ENCODE results near the gene SAA1.
A peak's percentile ranks its signal among the peaks of the same experiment; 100 is the strongest.
"Not testable (repeated sequence)": the region's sequence is repeated elsewhere in the genome, so short reads cannot be mapped to it uniquely, and the experiment has no call there.

Gene SAA1

GRCh38 chr11:18265949-18266348, at the start of gene SAA1:
Gene SAA1 (plus strand): TSS chr11:18266264. CDS start chr11:18266888, 624 bp downstream.
- DNase-seq: no peak

- DNase-seq: no peak
Measured at GRCh38 chr11:18221274-18221876, 44.7 kb upstream of the SAA1 start.

DNA sequence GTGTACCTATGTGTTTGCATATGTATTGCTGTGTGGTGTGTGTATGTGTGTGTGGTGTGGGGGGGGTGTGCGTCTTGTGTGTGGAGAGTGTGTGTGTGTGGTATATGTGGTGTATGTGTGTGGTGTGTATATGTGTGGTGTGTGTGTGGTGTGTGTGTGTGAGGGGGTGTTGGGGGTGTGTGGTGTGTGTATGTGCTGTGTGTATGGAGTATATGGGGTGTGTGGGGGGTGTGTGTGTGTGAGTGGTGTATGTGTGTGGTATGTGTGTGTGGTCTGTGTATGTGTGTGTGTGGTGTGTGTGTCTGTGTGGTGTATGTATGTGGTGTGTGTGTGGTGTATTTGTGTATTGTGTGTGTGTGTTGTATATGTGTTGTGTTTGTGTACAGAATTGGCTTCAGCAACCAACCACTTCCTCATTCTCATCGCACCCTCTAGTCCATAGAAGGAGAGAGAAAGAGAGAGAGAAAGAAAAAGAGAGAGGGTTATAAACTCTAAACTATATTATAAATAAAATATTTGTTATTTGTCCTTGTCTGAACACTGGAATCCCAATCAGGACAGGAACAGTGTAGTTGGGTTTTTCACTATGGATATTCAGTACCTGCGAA, 43.1 kb upstream of the SAA1 start:
- no peak for DNase-seq

DNA sequence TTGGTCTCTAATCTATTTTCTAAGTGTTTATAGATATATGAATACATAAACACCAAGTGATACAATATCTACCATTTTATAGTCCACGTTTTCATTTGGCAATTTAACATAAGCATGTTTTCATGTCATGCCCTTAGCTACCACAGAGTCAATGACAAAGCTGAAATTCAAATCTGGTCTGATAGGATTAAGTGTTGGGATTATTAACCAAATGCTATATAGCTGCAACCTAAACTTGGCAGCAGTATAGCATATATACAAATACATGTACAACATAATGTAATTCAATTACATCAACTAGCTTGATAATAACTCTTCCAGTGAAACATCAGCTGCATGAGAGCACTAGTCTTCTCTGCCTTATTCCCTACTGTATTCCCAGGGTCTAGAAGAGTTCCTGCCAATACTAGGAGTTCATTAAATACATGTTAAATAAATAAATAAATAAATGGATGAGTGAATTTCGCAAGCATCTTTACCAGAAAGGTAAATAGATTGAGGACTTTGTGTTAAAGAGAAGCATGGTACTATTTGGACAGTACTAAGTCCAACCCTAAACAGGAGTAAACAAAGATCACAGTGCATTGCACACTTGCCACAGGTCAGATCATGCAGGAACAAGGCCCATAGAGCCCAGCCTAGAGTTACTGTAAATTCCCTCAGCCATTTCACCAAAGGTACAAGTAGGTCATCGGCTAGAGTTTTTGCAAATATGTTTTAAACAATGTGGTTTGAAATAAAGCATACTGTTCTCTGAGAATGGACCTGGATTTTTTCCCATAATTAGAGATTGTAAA, 42.3 kb upstream of the SAA1 start:
- no peak for DNase-seq

DNA sequence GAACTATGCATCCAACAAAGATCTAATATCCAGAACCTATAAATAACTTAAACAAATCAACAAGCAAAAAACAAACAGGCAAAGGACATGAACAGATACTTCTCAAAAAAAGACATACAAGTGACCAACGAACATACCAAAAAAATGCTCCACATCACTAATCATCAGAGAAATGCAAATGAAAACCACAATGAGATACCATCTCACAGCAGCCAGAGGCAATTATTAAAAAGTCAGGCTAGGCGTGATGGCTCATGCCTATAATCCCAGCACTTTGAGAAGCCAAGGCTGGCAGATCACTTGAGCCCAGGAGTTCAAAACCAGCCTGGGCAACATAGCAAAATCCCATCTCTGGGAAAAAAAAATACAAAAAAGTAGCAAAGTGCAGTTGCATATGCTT, 40.2 kb upstream of the SAA1 start:
- peak; percentile 7 for DNase-seq

DNA sequence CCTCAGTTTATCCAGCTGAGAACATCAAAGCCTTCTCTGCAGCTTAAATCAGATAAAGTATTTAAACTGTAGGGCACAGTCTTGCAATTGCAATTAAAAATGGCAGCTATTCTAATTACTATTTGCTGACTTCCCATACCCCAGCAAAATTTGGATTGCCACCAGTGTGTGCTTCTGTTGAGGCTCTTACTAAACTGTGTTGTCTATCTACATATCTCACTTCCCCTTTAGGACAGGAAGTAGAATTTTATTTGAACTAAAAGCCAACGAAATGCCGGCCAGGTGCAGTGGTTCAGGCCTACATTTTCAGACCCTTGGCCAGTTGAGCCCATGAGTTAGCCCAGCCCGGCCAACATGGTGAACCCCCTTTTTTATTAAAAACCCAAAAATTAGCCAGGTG, 36.6 kb upstream of the SAA1 start:
- DNase-seq: no peak

GRCh38 chr11:18230859-18231258, 35.2 kb upstream of the SAA1 start:
- DNase-seq: no peak

DNA sequence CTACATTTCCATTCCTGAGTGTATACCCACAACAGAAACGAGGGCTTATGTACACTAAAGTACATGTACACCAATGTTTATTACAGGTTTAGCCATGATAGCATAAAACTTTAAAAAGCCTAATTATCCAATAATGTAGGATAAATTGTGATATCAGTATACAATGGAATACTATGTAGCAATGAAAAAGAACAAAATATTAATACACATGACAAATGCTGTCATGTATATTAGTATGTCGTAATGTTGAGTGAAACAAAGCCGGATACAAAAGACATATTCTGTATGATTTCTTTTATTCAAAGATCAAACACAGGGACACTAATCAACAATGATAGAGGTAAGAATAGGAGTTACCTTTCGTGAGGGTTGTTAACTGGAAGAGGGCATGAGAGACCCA, 32.2 kb upstream of the SAA1 start:
- DNase-seq: no peak

- no peak for DNase-seq
Measured at GRCh38 chr11:18235394-18236334, 30.4 kb upstream of the SAA1 start.

DNA sequence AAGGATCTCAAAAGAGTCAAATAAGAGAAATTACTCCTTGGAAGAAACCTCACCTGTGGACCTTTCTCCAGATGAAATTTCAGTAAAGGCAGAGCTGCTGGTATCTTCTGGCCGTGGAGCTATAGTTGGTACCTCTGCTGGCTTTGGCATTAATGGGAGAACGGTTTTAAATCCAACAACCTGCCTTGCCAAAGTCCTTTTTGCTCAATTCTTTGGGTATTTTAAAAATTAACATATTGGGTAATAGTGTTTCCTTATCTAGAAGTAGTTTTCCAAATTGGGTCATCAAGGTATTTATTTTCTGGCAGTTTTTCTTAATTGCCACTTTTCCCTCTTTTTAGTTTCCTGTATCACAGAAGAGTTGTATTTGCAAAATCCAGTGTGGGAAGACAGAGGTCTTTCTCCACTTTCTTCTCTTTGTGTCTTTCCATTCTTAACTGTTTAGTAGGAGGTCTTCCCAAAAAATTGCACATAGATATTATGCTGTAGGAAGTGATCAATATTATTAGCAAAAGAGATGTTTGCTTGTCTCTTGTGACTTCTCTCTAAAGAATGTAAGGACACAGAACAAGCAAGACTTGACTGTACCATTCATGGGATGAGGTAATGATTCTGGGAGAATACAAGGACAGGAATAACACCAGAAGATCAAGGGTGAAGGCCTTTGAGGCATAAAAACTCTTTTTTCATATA, 29.3 kb upstream of the SAA1 start, which contains the start of gene SAA4:
TSS of gene SAA4 (minus strand) at position 139 of the 693 bp plus-strand sequence. CDS start 876 bp downstream, outside the sequence.
- DNase-seq: no peak

DNA sequence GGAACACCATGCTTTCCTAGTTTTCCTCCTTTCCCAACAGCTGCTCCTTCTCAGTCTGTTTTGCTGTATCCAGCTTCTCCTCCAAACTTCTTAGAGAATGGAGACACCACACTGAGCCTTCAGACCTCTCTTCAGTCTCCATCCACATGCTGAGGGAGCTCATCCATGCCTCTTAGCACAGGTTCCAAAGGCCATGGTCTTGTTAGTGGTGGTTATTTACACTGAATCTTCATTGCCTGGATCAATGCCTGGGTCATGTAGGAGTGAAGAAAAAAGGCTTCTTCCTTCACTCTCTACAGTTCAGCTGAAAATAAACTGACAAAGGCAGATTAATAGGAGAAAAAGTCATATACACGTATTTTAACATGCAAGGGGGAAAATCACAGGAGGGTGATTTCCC, 26.4 kb upstream of the SAA1 start:
- DNase-seq: no peak

- peak; percentile 35 for DNase-seq
Measured at GRCh38 chr11:18243783-18244362, 22.2 kb upstream of the SAA1 start.

GRCh38 chr11:18245396-18245795, 20.7 kb upstream of the SAA1 start:
- no peak for DNase-seq

DNA sequence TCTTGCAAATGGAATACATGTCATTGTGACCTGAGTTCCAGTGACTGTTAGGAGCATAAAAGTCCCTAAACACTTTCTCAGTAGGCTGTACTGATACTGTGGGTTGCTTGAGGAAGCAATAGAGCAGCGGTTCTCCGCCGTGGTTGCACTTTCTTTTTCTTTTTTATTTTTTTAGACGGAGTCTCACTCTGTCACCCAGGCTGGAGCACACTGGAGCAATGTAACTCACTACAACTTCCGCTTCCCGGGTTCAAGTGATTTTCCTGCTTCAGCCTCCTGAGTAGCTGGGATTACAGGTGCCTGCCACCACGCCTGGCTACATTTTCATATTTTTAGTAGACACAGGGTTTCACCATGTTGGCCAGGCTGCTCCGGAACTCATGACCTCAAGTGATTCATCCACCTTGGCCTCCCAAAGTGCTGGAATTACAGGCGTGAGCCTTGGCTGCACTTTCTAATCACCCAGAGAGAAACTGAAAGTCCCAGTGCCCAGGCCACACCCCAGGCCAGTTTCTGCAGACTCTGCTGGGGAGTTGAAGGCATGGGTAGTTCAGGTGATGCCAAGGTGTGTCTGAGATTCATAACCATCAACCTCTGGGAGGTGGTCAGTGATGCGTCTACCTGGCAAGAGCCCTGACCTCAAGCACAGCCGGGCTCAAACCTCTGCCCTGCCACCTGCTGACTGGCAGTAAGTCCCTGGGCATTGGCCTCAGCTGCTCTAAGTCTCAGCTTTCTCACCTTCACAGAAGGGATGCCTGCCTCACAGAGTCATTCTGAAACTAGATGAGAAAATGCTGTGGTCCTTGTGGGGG, 19.5 kb upstream of the SAA1 start:
- DNase-seq: not testable (repeated sequence)

GRCh38 chr11:18247191-18247581, 18.9 kb upstream of the SAA1 start:
- DNase-seq: not testable (repeated sequence)

DNA sequence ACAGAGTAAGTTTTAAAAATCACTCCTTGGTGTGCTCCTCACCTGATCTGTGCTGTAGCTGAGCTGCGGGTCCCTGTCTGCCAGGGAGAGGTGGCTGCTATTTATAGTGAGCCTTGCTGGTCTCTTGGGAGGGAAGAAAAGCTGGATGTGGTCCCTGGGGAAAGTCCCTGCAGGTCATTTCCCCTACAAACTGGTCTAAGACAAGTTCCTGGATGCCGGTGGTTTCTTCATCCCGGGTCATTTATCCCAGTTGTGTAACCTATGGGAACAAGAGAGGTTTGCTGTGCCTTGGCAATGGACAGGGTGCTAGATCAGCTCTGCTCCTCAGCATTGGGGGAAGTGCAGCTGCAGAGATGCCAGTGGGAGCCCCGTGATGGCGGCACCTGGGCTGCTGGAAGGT, 17.5 kb upstream of the SAA1 start, which contains the start of gene SAA2:
TSS of gene SAA2 (minus strand) at position 108 of the 400 bp plus-strand sequence. CDS start 657 bp downstream, outside the sequence.
- DNase-seq: no peak

GRCh38 chr11:18253233-18253632, 12.8 kb upstream of the SAA1 start:
- no peak for DNase-seq

DNA sequence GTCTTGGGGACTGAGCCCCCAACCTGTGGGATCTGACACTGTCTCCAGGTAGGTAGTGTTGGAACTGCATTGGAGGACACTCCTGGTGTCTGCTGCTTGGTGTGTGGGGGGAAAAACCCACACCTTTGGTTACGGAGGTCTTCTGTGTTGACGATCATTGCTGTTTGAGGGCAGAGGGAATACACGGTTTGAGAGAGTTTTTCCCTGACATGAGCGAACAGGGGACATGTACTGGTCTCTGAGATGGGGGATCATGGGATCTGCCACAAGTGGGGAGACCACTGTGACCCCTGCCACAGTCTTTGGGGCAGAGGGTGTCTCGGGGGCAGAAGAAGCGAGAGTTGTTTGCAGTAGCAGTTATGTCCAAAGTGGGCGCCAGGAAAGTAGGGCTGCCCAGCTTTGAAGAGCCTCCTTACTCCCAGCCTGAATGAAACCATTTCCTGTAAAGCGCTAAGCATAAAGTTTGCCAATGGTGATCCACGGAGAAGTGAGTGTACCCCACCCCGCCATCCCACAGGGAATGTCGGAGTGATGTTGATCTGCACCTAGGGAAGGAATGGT, 12.2 kb upstream of the SAA1 start:
- DNase-seq: no peak

- DNase-seq: no peak
Measured at GRCh38 chr11:18254781-18255361, 11.2 kb upstream of the SAA1 start.

- DNase-seq: no peak
Measured at GRCh38 chr11:18259259-18259658, 6.8 kb upstream of the SAA1 start.

All from NCI-H526 treated with DMSO at 0.1 percent for 48 hours (cell line).